T-helper 17 cell (primary cell): Measurements from ENCODE around the gene KCNMA1. TPM values are rescaled to one million over a fixed set of nuclear protein-coding genes. Genes with fewer than 3 reads are reported as not detected.
"Not testable (repeated sequence)": the region's sequence is repeated elsewhere in the genome, so short reads cannot be mapped to it uniquely, and the experiment has no call there.

Experiments used
- ATAC-seq: fragments of 150-1000 bp; cut with Tn5 transposase; 2 replicates; pipeline ENCODE4 v1.10.0; 2021; ENCODE audit warnings: mild to moderate bottlenecking, moderate library complexity
- DNase-seq, 3 donors: peaks; one replicate each; pipeline versions ENCODE4 v3.0.0 to v3.0.0-alpha.2; 2020 to 2021
- H3K9me3 ChIP-seq: one replicate; pipeline ENCODE4 v1.7.0; 2013; ENCODE audit warnings: low read length, mild to moderate bottlenecking; ENCODE audit not compliant: control insufficient read depth, poor library complexity, severe bottlenecking
- H3K27ac Mint-ChIP-seq: one replicate; pipeline ENCODE4 v1.8.0; 2022; ENCODE audit warnings: mild to moderate bottlenecking, moderate library complexity, mixed read lengths
- H3K27me3 Mint-ChIP-seq: one replicate; pipeline ENCODE4 v1.8.0; 2022; ENCODE audit warnings: mixed read lengths
- H3K36me3 Mint-ChIP-seq: one replicate; pipeline ENCODE4 v1.8.0; 2022; ENCODE audit warnings: low read depth, mixed read lengths
- H3K4me1 Mint-ChIP-seq: one replicate; pipeline ENCODE4 v1.8.0; 2022; ENCODE audit warnings: mild to moderate bottlenecking, mixed read lengths
- H3K4me3 Mint-ChIP-seq: one replicate; pipeline ENCODE4 v1.8.0; 2022; ENCODE audit warnings: mild to moderate bottlenecking, moderate library complexity, mixed read lengths
- total RNA-seq, 4 donors: library from RNA in 2 of 4; stranded (reverse) in 2 of 4; gene quantifications; one replicate each; pipeline ENCODE4 v1.2.3 and lab custom pipeline; 2022 to 2026

Gene KCNMA1
- total RNA-seq, 2 donors from 2014 or later, result 0.27 TPM; not detected in 1

- no peak for DNase-seq
- no peak overlapping the region for H3K27ac Mint-ChIP-seq
- peaks cover 3% of the 10 kb centered on the region for H3K4me1 Mint-ChIP-seq
- H3K9me3 ChIP-seq, result no peaks in the 10 kb centered on the region
- ATAC-seq, result no peak
- H3K27me3 Mint-ChIP-seq, result peaks cover 9% of the 10 kb centered on the region
- no peak overlapping the region for H3K4me3 Mint-ChIP-seq
- no peaks in the 10 kb centered on the region for H3K36me3 Mint-ChIP-seq
Measured at GRCh38 chr10:77576007-77576367, 61.6 kb downstream of the KCNMA1 start.

- Mint-ChIP-seq H3K27me3 (peaks cover 9% of the 10 kb centered on the region), H3K27ac (no peak overlapping the region), H3K4me3 (no peak overlapping the region), H3K36me3 (no peaks in the 10 kb centered on the region), H3K4me1 (peaks cover 3% of the 10 kb centered on the region)
- ATAC-seq (no peak), DNase-seq (no peak)
- no peaks in the 10 kb centered on the region for H3K9me3 ChIP-seq
Measured at GRCh38 chr10:77575271-77576006, 62.2 kb downstream of the KCNMA1 start.

DNA sequence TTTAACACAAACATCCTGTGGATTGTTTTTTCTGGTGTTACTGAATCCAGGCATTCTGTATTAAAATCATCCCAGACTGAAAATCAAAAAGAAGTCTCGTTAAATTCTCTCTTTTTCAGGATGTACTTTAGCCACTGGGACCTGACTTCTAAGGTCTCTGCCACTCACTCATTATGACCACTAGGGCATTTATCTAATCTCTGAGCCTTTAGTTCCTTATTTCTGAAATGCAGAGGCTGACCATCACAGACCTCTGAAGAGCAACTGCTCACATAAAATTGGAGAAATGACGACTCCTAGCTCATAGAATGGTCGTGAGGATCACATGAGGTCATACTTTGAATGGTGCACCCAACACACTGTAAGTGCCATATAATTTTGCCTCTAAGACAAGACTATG is 63.2 kb downstream of the KCNMA1 start:
- Mint-ChIP-seq H3K27me3 (peaks cover 9% of the 10 kb centered on the region), H3K36me3 (no peaks in the 10 kb centered on the region), H3K27ac (no peak overlapping the region), H3K4me3 (no peak overlapping the region), H3K4me1 (peaks cover 3% of the 10 kb centered on the region)
- ATAC-seq, result no peak
- no peaks in the 10 kb centered on the region for H3K9me3 ChIP-seq
- no peak for DNase-seq

- not testable (repeated sequence) for H3K27ac Mint-ChIP-seq, H3K27me3 Mint-ChIP-seq, H3K4me1 Mint-ChIP-seq, ATAC-seq, H3K36me3 Mint-ChIP-seq, H3K4me3 Mint-ChIP-seq, H3K9me3 ChIP-seq, DNase-seq
Measured at GRCh38 chr10:77572520-77572919, 65.1 kb downstream of the KCNMA1 start.

- Mint-ChIP-seq H3K27ac (no peak overlapping the region), H3K4me3 (no peak overlapping the region), H3K4me1 (no peaks in the 10 kb centered on the region), H3K36me3 (no peaks in the 10 kb centered on the region), H3K27me3 (no peaks in the 10 kb centered on the region)
- DNase-seq (no peak), ATAC-seq (no peak)
- no peaks in the 10 kb centered on the region for H3K9me3 ChIP-seq
Measured at GRCh38 chr10:77571490-77571889, 66.1 kb downstream of the KCNMA1 start.

- H3K27me3 Mint-ChIP-seq, result peaks cover 37% of the 10 kb centered on the region
- no peak overlapping the region for H3K4me3 Mint-ChIP-seq
- no peak overlapping the region for H3K27ac Mint-ChIP-seq
- ATAC-seq, result no peak
- no peaks in the 10 kb centered on the region for H3K4me1 Mint-ChIP-seq
- DNase-seq, result no peak
- no peaks in the 10 kb centered on the region for H3K9me3 ChIP-seq
- H3K36me3 Mint-ChIP-seq, result no peaks in the 10 kb centered on the region
Measured at GRCh38 chr10:77566914-77567566, 70.6 kb downstream of the KCNMA1 start.

- Mint-ChIP-seq H3K27me3 (peaks cover 37% of the 10 kb centered on the region), H3K4me3 (no peak overlapping the region)
Measured at GRCh38 chr10:77566236-77566635, 71.4 kb downstream of the KCNMA1 start.

DNA sequence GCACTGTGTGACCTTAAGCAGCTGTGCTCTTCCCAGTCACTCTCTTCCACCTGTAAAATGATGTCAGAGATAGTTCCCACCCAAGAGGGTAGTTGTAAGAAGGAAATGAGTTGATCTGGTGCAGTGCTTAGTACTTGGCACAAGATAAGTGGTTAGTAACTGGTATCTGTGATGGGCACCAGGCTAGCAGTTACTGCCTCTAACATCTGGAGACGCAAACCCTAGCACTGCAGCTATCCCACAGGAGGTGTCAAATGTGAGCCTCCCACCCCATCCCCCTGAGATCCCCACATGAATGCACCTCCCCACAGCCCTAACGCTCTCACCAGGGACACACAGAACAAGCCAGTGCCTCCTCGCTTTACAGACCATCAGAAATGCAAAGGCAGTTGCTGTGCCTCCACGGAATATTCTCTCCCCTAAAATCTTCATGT is 72.0 kb downstream of the KCNMA1 start:
- H3K27me3 Mint-ChIP-seq, result peaks cover 37% of the 10 kb centered on the region
- no peaks in the 10 kb centered on the region for H3K9me3 ChIP-seq
- no peak overlapping the region for H3K27ac Mint-ChIP-seq
- H3K4me3 Mint-ChIP-seq, result no peak overlapping the region
- DNase-seq, result no peak
- no peak for ATAC-seq
- no peaks in the 10 kb centered on the region for H3K36me3 Mint-ChIP-seq
- H3K4me1 Mint-ChIP-seq, result no peaks in the 10 kb centered on the region

More at GRCh38 chr10:77566236-77566635, 71.4 kb downstream of the KCNMA1 start:
- Mint-ChIP-seq H3K36me3 (no peaks in the 10 kb centered on the region), H3K4me1 (no peaks in the 10 kb centered on the region), H3K27ac (no peak overlapping the region)
- DNase-seq (no peak), ATAC-seq (no peak)
- H3K9me3 ChIP-seq, result no peaks in the 10 kb centered on the region

DNA sequence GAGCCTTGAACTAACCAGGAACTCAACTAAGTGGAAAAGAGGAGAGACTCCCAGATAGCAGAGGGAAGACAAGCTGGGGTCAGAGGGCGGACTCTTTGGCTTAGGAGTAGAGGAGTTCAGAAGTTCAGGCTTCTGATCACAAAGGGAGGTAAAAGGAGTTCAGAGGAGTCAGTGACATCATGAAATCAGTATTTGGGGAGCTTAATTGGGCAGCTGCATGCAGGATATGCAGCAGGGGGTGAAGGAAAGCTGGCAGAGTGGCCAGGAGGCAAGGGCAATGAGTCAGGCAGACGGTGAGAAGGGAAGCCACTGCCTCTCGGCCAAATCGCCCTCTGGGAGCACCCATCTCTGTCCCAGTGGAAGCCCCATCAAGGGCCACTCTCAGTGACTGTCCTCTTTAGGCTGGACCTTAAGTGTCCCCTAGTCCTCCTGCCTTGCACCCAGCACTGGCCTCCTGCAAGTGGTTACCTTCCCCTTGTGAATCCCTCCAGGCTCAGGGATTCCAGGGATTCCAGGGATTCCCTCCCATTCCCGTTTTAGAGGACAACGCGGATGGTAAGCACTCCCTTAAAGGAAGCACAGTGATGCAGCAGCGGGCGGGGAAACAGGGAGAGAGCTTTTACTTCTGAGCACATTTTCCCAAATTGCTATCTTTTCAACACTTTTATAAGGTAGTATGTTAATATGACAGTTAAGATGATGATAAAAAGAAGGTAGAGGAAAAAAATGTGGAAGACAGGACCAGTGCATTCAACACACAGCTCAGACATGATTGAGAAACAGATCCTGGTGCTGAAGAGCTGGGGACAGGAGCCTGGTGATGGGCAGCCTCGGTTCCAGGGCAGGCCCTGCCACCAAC is 72.6 kb downstream of the KCNMA1 start:
- Mint-ChIP-seq H3K27ac (no peak overlapping the region), H3K4me3 (no peak overlapping the region)
- ATAC-seq, result no peak

GRCh38 chr10:77563638-77564270 is 73.9 kb downstream of the KCNMA1 start:
- Mint-ChIP-seq H3K27me3 (peaks cover 37% of the 10 kb centered on the region), H3K27ac (no peak overlapping the region), H3K4me1 (no peaks in the 10 kb centered on the region), H3K4me3 (no peak overlapping the region), H3K36me3 (no peaks in the 10 kb centered on the region)
- no peaks in the 10 kb centered on the region for H3K9me3 ChIP-seq
- DNase-seq, result no peak
- ATAC-seq, result no peak

More for the DNA sequence above, 72.6 kb downstream of the KCNMA1 start:
- DNase-seq, result no peak
- H3K27me3 Mint-ChIP-seq, result peaks cover 37% of the 10 kb centered on the region
- H3K36me3 Mint-ChIP-seq, result no peaks in the 10 kb centered on the region
- no peaks in the 10 kb centered on the region for H3K4me1 Mint-ChIP-seq
- H3K9me3 ChIP-seq, result no peaks in the 10 kb centered on the region

DNA sequence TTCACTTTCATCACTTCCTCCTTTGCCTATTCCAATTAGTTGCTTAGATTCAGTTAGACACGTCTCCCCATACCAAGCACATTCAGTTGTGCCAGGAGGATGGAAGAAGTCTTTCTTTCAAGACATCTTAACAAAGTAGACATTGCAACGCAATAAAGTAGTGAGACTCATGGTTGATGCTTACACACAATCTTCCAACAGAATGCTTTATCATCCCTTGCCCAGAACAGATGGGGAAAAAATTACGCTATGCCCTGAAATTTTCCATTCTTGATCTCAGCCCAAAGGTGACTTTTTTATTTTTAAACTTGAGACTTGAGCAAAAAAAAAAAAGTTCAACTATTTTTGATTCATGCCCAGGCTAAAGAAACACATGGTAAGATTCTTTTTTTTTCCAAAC is 74.9 kb downstream of the KCNMA1 start:
- ATAC-seq (no peak), DNase-seq (no peak)
- H3K27ac Mint-ChIP-seq, result no peak overlapping the region
- no peaks in the 10 kb centered on the region for H3K4me1 Mint-ChIP-seq
- no peaks in the 10 kb centered on the region for H3K9me3 ChIP-seq
- no peak overlapping the region for H3K4me3 Mint-ChIP-seq
- H3K36me3 Mint-ChIP-seq, result no peaks in the 10 kb centered on the region
- H3K27me3 Mint-ChIP-seq, result peaks cover 37% of the 10 kb centered on the region

GRCh38 chr10:77561991-77562390 is 75.6 kb downstream of the KCNMA1 start:
- no peaks in the 10 kb centered on the region for H3K36me3 Mint-ChIP-seq
- ATAC-seq, result no peak

GRCh38 chr10:77560471-77560870 is 77.1 kb downstream of the KCNMA1 start:
- ATAC-seq, result no peak
- no peaks in the 10 kb centered on the region for H3K9me3 ChIP-seq
- H3K4me1 Mint-ChIP-seq, result no peaks in the 10 kb centered on the region
- no peak overlapping the region for H3K27ac Mint-ChIP-seq
- DNase-seq, result no peak
- no peak overlapping the region for H3K4me3 Mint-ChIP-seq
- H3K36me3 Mint-ChIP-seq, result no peaks in the 10 kb centered on the region
- peaks cover 29% of the 10 kb centered on the region for H3K27me3 Mint-ChIP-seq

More at GRCh38 chr10:77561991-77562390, 75.6 kb downstream of the KCNMA1 start:
- no peaks in the 10 kb centered on the region for H3K9me3 ChIP-seq
- no peak for DNase-seq
- H3K27me3 Mint-ChIP-seq, result peaks cover 37% of the 10 kb centered on the region
- H3K4me3 Mint-ChIP-seq, result no peak overlapping the region
- H3K27ac Mint-ChIP-seq, result no peak overlapping the region
- H3K4me1 Mint-ChIP-seq, result no peaks in the 10 kb centered on the region
